Keratinocyte (primary cell): ENCODE data around the gene CCBE1. TPM values are rescaled to one million over a fixed set of nuclear protein-coding genes. Genes with fewer than 3 reads are reported as not detected.

Experiments used
- DNase-seq: peaks from one replicate; pipeline ENCODE4 v3.0.0-alpha.2; 2011; ENCODE audit warnings: low read depth, missing footprints, low spot score
- FAIRE-seq: peaks from 2 replicates; lab custom pipeline; 2011; peaks lifted over from hg19 to GRCh38; lab: Jason Lieb, UNC
- H2AFZ ChIP-seq: 2 replicates; pipeline ENCODE4 v1.6.0; 2012; ENCODE audit warnings: low read length, control low read depth, inconsistent platforms; ENCODE audit not compliant: control insufficient read depth
- H3K27ac ChIP-seq: 2 replicates; pipeline ENCODE4 v1.5.1; 2011; ENCODE audit warnings: low read length; ENCODE audit not compliant: control insufficient read depth, insufficient read depth
- H3K27me3 ChIP-seq: 3 replicates; pipeline ENCODE4 v1.6.0; 2011; ENCODE audit warnings: low read length; ENCODE audit not compliant: control insufficient read depth, insufficient read depth; ENCODE audit errors: extremely low read depth
- H3K36me3 ChIP-seq, 2 experiments: 2 replicates in 1 of 2; 3 replicates in 1 of 2; pipeline ENCODE4 v1.5.1; 2011; ENCODE audit warnings: low read length in 2 of 2, mild to moderate bottlenecking in 1 of 2; ENCODE audit not compliant: control insufficient read depth in 2 of 2, insufficient read depth in 2 of 2; ENCODE audit errors: extremely low read depth in 1 of 2
- H3K4me1 ChIP-seq: 3 replicates; pipeline ENCODE4 v1.5.1; 2011; ENCODE audit warnings: low read length; ENCODE audit not compliant: control insufficient read depth, insufficient read depth; ENCODE audit errors: extremely low read depth
- H3K4me2 ChIP-seq: 3 replicates; pipeline ENCODE4 v1.6.0; 2011; ENCODE audit warnings: low read depth, low read length; ENCODE audit not compliant: control insufficient read depth, insufficient read depth; ENCODE audit errors: extremely low read depth
- H3K4me3 ChIP-seq, 3 experiments: fragments of 200-600 bp in 1 of 3; sonication (generic) in 1 of 3; 2 replicates in 2 of 3; 3 replicates in 1 of 3; pipeline ENCODE4 v1.5.1; 2011 to 2016; ENCODE audit warnings: low read length in 3 of 3, mild to moderate bottlenecking in 3 of 3, control low read depth in 2 of 3, inconsistent platforms in 1 of 3, low read depth in 1 of 3, mixed read lengths in 1 of 3, mixed run types in 1 of 3, moderate library complexity in 1 of 3; ENCODE audit not compliant: control insufficient read depth in 2 of 3, insufficient read depth in 2 of 3; ENCODE audit errors: extremely low read depth in 1 of 3
- H3K79me2 ChIP-seq: 2 replicates; pipeline ENCODE4 v1.6.0; 2012; ENCODE audit warnings: low read length; ENCODE audit not compliant: control insufficient read depth, insufficient read depth
- H3K9ac ChIP-seq: 3 replicates; pipeline ENCODE4 v1.6.0; 2011; ENCODE audit warnings: low read length; ENCODE audit not compliant: control insufficient read depth, insufficient read depth; ENCODE audit errors: extremely low read depth
- H3K9me1 ChIP-seq: 3 replicates; pipeline ENCODE4 v1.6.0; 2011; ENCODE audit warnings: low read length; ENCODE audit not compliant: control insufficient read depth, insufficient read depth; ENCODE audit errors: extremely low read depth
- H3K9me3 ChIP-seq: 2 replicates; pipeline ENCODE4 v1.5.1; 2012; ENCODE audit warnings: low read depth, low read length; ENCODE audit not compliant: control insufficient read depth
- H4K20me1 ChIP-seq: 3 replicates; pipeline ENCODE4 v1.6.0; 2011; ENCODE audit warnings: low read length; ENCODE audit not compliant: control insufficient read depth, insufficient read depth; ENCODE audit errors: extremely low read depth
- EZH2 ChIP-seq: IDR thresholded peaks from one replicate; pipeline ENCODE4 v1.6.1; 2012; ENCODE audit warnings: inconsistent platforms, mild to moderate bottlenecking, low read length, moderate library complexity
- dilution Hi-C: fragments of 300-500 bp; cut with MboI; formaldehyde crosslinking; loops from one replicate; pipeline ENCODE4 v1.7.0; 2020; ENCODE audit warnings: low sequenced_read_pairs; ENCODE audit not compliant: extremely low pct_ligation_motif_present
- polyA plus RNA-seq, 5 experiments: library from polyadenylated mRNA; depleted of rRNA in 3 of 5; stranded (reverse) in 3 of 5; stranded (forward) in 1 of 5; unstranded in 1 of 5; fragments of >200 nt; gene quantifications; 1 replicate in 1 of 5; 2 replicates in 3 of 5; 3 replicates in 1 of 5; pipeline versions ENCODE4 v1.2.1 to v1.2.3, GENCODE V29; 2011 to 2012; ENCODE audit warnings: missing spikeins in 2 of 5, low read depth in 1 of 5, low replicate concordance in 1 of 5
- TF ChIP-seq, protein P1 (sequence below), 3 experiments: IDR thresholded peaks in 1 of 3; conservative IDR thresholded peaks in 1 of 3; optimal IDR thresholded peaks in 1 of 3; 2 replicates in 2 of 3; 3 replicates in 1 of 3; pipeline versions ENCODE3 to v1.5.1; 2011; ENCODE audit warnings: low read length in 3 of 3, mild to moderate bottlenecking in 3 of 3, moderate library complexity in 2 of 3, control low read depth in 1 of 3, inconsistent platforms in 1 of 3; ENCODE audit not compliant: insufficient read depth in 2 of 3; ENCODE audit errors: extremely low read depth in 1 of 3

Gene CCBE1
- polyA plus RNA-seq, 1 donor (not counting 4 experiments of a cell fraction or from before 2014, with no cell fraction given) = 20.1 TPM

DNA sequence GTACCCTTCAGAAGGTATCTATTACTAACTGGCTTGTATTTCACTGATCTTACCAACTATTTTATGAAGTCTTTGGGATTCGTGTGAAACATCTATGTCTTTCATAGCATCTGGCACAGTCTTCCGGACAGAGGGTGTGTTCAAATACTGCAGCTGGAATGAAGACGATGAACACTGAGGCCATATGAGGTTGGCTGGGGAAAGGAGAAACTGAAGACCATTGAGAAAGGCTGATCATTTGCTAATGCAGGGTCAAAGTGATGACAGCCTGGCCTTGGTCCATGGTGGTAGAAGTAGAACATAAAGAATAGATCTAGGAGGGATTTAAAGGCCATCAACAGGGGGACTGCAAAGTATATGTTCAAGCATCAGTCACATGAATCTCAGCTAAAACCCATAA lies 132.7 kb downstream of the CCBE1 start:
- Histone ChIP-seq H3K4me1 (no peaks in the 10 kb centered on the region), H3K9me3 (no peaks in the 10 kb centered on the region), H3K36me3 (no peaks in the 10 kb centered on the region), H3K4me3 (no peak overlapping the region), H3K27ac (no peak overlapping the region), H2AFZ (no peak overlapping the region), H3K9me1 (no peaks in the 10 kb centered on the region), H3K9ac (no peak overlapping the region), H3K79me2 (no peaks in the 10 kb centered on the region), H3K4me2 (no peak overlapping the region), H4K20me1 (no peaks in the 10 kb centered on the region), H3K27me3 (no peaks in the 10 kb centered on the region)
- FAIRE-seq (no peak), DNase-seq (no peak)
- no peak for TF ChIP-seq EZH2
- TF ChIP-seq, protein P1, sequence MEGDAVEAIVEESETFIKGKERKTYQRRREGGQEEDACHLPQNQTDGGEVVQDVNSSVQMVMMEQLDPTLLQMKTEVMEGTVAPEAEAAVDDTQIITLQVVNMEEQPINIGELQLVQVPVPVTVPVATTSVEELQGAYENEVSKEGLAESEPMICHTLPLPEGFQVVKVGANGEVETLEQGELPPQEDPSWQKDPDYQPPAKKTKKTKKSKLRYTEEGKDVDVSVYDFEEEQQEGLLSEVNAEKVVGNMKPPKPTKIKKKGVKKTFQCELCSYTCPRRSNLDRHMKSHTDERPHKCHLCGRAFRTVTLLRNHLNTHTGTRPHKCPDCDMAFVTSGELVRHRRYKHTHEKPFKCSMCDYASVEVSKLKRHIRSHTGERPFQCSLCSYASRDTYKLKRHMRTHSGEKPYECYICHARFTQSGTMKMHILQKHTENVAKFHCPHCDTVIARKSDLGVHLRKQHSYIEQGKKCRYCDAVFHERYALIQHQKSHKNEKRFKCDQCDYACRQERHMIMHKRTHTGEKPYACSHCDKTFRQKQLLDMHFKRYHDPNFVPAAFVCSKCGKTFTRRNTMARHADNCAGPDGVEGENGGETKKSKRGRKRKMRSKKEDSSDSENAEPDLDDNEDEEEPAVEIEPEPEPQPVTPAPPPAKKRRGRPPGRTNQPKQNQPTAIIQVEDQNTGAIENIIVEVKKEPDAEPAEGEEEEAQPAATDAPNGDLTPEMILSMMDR (optimal IDR thresholded peaks at IDR 0.05 in 1 of 3, IDR thresholded peaks at IDR 0.05 in 1 of 3, conservative IDR thresholded peaks at IDR 0.05 in 1 of 3; ENCODE audit: extremely low read depth in 1 of 3, insufficient read depth in 2 of 3, low read length in 3 of 3) = no peak
- dilution Hi-C loops = no loop called here

GRCh38 chr18:59563176-59563785 lies 133.9 kb downstream of the CCBE1 start:
- Histone ChIP-seq H2AFZ (no peak overlapping the region), H3K36me3 (no peaks in the 10 kb centered on the region), H3K4me2 (no peak overlapping the region), H3K4me1 (no peaks in the 10 kb centered on the region), H3K9me3 (no peaks in the 10 kb centered on the region), H3K27me3 (no peaks in the 10 kb centered on the region), H3K27ac (no peak overlapping the region), H3K4me3 (no peak overlapping the region), H3K9me1 (no peaks in the 10 kb centered on the region), H3K9ac (no peak overlapping the region), H3K79me2 (no peaks in the 10 kb centered on the region), H4K20me1 (no peaks in the 10 kb centered on the region)
- no peak for TF ChIP-seq EZH2
- TF ChIP-seq, protein P1 (optimal IDR thresholded peaks at IDR 0.05 in 1 of 3, IDR thresholded peaks at IDR 0.05 in 1 of 3, conservative IDR thresholded peaks at IDR 0.05 in 1 of 3; ENCODE audit: extremely low read depth in 1 of 3, insufficient read depth in 2 of 3, low read length in 3 of 3) = no peak
- no peak for DNase-seq
- FAIRE-seq = no peak
- dilution Hi-C loops = no loop called here
